GM04504 (cell line): ENCODE results near the gene RIOK1.
"Not testable (repeated sequence)": the region's sequence is repeated elsewhere in the genome, so short reads cannot be mapped to it uniquely, and the experiment has no call there.

ENCODE experiments used
- DNase-seq: peaks from one replicate; pipeline ENCODE4 v3.0.0-alpha.2; 2012; ENCODE audit warnings: low read depth

RIOK1 gene

GRCh38 chr6:7441048-7441775 lies 51.6 kb downstream of the RIOK1 start:
- DNase-seq: no peak

GRCh38 chr6:7442467-7442866 lies 52.9 kb downstream of the RIOK1 start:
- DNase-seq: no peak

- DNase-seq: no peak
Observed at GRCh38 chr6:7445101-7445500, 55.5 kb downstream of the RIOK1 start.

- DNase-seq: no peak
Observed at GRCh38 chr6:7445885-7446461, 56.4 kb downstream of the RIOK1 start.

- DNase-seq: no peak
Observed at GRCh38 chr6:7446619-7447325, 57.2 kb downstream of the RIOK1 start.

GRCh38 chr6:7448232-7448631 lies 58.6 kb downstream of the RIOK1 start:
- no peak for DNase-seq

GRCh38 chr6:7449018-7449417 lies 59.4 kb downstream of the RIOK1 start:
- no peak for DNase-seq

GRCh38 chr6:7451326-7451725 lies 61.7 kb downstream of the RIOK1 start:
- no peak for DNase-seq

- DNase-seq: no peak
Observed at GRCh38 chr6:7452898-7453297, 63.3 kb downstream of the RIOK1 start.

GRCh38 chr6:7454696-7455358 lies 65.2 kb downstream of the RIOK1 start:
- DNase-seq: no peak

GRCh38 chr6:7456302-7456701 lies 66.7 kb downstream of the RIOK1 start:
- not testable (repeated sequence) for DNase-seq

GRCh38 chr6:7461416-7461815 lies 71.8 kb downstream of the RIOK1 start:
- DNase-seq: no peak

GRCh38 chr6:7463785-7464184 lies 74.2 kb downstream of the RIOK1 start:
- DNase-seq: no peak

GRCh38 chr6:7467007-7467897 lies 77.6 kb downstream of the RIOK1 start:
- DNase-seq: no peak
